HG03025 (cell line): ENCODE data around the gene EXOSC1.
A peak's percentile ranks its signal among the peaks of the same experiment; 100 is the strongest.
"Not testable (repeated sequence)": the region's sequence is repeated elsewhere in the genome, so short reads cannot be mapped to it uniquely, and the experiment has no call there.

ENCODE experiments used
- ATAC-seq: cut with Tn5 transposase; IDR thresholded peaks from one replicate; pipeline ENCODE4 v1.9.1; 2021; ENCODE audit warnings: mild to moderate bottlenecking, moderate library complexity; ENCODE audit not compliant: unreplicated experiment, low FRiP score

EXOSC1 gene

DNA sequence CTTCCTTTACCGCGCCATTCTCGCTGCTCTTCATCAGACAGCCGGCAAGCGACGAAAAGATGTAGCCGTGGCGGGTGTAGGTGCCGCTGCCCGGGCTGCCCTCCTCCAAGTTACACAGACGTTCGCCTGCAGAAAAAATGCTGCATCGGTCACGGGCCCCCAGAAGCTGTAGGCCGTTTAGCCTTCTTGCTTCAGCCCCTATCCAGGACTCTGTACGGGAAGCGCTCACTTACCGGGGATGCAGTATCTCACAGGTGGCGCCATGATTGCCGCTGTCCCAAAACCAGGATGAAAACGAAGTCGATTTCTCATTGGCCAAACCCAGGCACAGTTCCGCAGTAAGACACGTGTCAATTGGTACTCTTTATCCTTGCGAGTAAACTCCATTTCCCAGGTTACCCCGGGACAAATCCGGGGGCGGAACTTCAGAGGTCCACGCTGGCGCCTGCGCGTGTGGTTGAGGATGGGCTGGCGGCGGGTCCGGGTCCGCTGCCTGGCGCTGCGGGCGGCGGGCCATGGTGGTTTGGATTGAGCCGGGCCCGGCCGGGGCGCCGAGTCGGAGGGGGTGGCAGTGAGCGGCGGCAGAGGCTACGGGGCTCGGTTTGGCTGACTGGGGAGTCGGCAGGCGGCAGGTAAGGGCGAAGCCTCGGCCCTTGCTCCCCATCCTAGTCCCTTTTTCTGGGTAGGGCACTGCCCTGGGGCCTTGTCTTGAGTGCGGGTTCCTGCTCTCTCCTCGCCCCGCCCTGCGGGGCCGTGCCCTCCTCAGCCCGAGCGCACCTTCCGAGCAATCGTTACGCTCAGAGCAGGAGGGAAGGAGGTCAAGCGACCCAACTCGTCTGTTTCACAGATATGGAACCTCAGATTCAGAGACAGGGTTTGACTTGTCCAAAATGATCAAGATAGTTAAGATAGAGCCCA lies at the start of gene EXOSC1, which contains the start of gene ZDHHC16:
TSS of gene EXOSC1 (minus strand) at position 285 of the 918 bp plus-strand sequence. CDS start at position 264, 21 bp downstream.
TSS of gene ZDHHC16 (plus strand) at position 454 of the 918 bp plus-strand sequence. CDS start 5,501 bp downstream, outside the sequence.
- peak; percentile 93 for ATAC-seq

GRCh38 chr10:97494863-97495506 lies 49.2 kb upstream of the EXOSC1 start:
- ATAC-seq = no peak

GRCh38 chr10:97494151-97494550 lies 48.3 kb upstream of the EXOSC1 start:
- ATAC-seq = no peak

GRCh38 chr10:97490592-97490991 lies 44.8 kb upstream of the EXOSC1 start:
- no peak for ATAC-seq

DNA sequence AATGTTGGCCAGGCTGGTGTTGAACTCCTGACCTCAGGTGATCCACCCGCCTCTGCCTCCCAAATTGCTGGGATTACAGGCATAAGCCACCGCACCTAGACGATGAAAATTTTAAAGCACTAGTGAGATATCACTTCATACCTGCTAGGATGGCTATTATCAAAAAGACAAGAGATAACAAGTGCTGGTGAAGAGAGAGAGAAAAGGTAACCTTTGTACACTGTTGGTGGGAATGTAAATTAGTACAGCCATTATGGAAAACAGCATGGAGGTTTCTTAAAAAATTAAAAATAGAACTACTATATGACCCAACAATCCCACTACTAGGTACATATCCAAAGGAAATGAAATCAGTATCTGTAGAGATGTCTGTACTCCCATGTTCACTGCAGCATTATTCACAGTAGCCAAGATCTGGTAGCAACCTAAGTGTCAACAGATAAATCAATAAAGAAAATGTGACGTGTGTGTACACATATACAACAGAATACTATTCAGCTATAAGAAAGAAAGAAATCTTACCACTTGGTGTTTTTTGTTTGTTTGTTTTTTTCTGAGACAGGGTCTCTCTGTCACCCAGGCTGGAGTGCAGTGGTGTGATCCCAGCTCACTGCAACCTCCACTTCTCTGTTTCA lies 40.0 kb upstream of the EXOSC1 start:
- ATAC-seq = no peak

DNA sequence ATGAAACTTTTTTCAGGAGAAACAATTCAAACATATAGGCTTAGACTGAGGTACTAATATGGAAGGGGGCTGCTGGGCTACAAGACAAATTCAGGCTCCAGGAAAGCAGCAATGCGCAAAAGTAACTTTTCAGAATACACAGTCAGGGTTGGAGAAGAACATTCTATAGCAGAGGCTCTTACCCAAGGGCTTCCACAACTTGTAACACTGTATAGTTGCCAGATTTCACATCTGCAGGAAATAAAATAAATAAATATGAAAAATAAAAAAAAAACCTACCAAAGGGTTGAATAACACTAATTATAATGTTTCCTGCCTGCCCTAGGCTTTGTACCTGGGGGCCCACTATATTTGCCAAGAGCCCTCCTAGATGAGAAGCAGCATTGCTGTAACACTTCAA lies 38.1 kb upstream of the EXOSC1 start:
- no peak for ATAC-seq

- no peak for ATAC-seq
These were observed 37.7 kb upstream of the EXOSC1 start for GRCh38 chr10:97483506-97483905.

GRCh38 chr10:97482381-97482780 lies 36.6 kb upstream of the EXOSC1 start:
- ATAC-seq = no peak

DNA sequence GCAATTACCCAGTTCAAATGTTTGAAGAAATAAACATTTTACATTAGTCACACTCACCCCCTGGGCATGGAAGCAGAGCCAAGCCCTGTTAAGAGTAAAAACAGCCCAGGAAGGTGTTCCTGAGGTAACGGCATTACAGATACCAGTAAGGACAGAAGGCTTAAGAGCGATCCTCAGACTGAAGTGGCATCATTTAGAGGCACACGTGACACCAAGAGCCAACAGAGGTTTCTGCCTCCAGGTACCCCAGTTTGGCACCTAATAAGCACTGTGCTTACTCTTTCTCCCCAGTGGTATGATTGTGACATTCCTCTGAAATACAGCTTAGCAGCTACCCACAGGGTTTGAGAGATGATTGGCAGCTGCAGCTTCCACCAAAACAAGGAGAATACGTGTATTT lies 35.3 kb upstream of the EXOSC1 start:
- ATAC-seq = no peak

DNA sequence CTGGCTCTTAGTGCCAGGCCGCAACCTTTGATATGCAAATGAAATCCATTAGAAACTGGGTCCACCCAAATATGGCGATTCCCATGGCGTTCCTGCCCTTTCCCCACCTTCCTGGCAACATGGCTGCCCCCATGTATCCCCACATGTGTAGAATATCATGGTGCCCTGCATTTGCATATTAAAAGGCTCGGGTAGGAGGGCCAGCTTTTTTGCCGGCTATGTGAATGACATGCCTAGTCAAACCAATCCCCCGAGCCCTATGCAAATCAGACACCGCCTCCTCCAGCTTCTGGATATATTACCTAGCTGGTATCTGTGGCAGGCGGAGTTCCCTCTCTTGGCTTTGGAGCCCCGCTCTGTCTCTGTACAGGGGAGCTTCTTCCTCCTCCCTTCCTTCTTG lies 34.1 kb upstream of the EXOSC1 start:
- ATAC-seq = no peak

DNA sequence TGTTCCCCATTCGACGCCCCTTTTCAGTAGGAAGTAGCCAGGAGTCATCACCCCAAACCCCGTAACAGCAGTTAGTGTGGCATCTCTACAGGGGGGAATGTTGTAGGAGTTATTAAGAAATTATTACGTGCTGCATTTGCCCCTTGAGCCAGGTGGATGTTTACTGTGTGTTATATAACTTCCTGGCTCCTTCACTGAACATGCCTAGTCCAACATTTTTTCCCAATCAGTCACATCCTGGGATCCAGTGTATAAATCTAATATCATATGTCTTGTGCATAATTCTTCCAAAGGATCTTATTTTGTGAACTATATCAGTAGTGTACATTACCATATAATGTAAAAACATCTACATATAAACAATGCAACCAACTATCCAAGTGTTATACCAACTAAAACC lies 33.6 kb upstream of the EXOSC1 start:
- not testable (repeated sequence) for ATAC-seq

DNA sequence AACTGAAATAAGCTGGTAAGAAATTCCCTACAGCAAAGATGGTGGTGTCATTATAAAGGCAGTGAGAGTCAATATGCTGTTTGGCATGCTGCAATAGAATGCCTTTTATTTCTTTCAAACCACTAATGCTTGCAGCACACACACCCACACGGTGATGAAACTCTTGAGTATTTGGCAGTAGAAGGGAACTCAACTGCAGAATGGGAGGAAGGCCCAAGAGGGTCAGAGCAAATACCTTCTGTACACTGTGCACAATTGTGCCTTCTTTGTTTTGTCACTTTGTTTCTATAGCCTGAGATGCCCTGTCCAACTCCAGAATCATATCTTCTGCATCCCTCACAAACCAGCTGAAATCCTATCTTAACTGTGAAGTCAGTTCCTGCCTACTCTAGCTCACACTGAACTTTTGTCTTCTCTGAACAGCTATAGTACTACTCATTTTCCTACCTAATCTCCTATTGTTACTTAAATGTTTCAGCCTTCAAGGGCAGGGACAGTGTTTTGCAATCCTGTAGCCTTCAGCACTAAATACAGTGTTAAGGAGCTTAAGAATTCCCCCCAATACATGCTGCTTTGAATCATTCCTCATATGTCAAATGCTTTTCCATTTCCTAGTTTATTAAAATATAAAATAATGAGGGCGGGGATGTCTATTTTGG lies 30.3 kb upstream of the EXOSC1 start:
- no peak for ATAC-seq

DNA sequence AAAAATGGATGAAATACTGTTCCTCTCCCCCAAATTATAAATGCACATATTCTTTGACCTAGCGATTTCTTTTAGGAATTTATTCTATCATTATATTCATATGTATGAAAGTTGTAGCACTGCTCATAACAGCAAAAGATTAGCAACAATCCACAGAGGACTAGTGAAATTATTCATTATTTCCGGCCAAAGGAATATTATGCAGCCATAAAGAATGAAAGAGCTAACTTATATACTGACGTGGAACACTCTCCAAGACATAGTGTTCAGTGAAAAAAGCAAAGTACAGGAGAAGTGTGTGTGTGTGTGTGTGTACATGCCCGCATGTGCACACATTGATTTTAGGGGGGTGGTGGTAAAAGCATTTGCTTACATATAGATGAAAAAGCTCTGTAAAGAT lies 29.1 kb upstream of the EXOSC1 start:
- ATAC-seq = no peak

- ATAC-seq = not testable (repeated sequence)
These were observed 23.0 kb upstream of the EXOSC1 start for GRCh38 chr10:97468781-97469180.

DNA sequence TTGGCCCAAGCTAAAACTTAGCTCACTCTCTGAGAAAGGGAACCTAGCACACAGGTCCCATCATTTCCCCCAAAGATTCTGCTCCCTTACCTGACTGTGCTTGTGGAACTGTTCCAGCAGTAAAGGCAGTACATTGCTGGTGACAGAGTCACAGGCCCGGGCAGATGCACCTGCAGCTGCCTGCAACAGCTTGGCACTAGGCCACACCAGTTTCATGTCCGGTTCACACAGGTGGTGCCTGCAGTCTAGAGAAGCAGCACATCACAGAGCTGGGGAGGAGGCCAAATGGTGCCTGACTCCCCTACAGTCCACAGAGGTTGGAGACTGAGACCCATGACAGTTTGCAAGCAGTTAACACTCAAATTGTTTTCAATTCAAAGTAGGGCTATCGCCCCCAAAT lies 22.4 kb upstream of the EXOSC1 start:
- ATAC-seq = no peak

GRCh38 chr10:97466755-97467154 lies 20.9 kb upstream of the EXOSC1 start:
- no peak for ATAC-seq

DNA sequence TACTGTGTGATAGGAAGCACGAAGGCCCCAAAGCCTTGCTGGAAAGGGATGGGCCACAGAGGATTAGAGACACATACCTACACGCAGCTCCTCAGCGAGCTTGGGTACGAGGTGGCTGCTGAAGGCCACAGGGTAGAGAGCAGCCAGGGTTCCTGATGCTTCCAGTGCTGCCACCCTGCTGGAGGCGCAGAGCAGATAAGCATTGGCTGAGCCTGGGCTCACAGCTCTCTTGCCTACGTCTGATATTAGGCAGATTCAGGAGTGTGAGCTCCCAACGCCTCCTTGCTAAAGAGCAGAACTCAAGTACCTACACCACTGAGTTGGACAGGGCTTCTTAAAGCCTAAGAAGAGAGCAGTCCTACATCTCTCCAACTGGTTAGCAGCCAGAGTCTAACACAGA lies 20.2 kb upstream of the EXOSC1 start:
- no peak for ATAC-seq

DNA sequence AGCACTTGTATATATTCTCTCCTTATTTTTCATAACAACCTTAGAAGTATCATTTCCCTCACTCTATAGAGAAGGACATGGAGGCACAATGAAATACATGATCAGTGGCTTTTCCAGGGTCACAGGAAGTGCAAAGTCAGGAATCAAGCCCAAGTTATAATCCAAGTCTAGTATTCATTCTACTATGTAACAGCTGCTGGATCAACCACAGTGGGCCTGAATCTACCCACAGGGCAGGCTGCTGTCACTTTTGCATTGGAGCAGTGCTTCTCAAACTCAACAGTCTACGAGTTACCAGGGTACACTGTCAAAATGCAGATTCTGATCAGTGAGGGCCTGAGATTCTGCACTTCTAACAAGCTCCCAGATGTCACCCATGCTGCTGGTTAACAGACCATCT lies 18.4 kb upstream of the EXOSC1 start:
- ATAC-seq = no peak

DNA sequence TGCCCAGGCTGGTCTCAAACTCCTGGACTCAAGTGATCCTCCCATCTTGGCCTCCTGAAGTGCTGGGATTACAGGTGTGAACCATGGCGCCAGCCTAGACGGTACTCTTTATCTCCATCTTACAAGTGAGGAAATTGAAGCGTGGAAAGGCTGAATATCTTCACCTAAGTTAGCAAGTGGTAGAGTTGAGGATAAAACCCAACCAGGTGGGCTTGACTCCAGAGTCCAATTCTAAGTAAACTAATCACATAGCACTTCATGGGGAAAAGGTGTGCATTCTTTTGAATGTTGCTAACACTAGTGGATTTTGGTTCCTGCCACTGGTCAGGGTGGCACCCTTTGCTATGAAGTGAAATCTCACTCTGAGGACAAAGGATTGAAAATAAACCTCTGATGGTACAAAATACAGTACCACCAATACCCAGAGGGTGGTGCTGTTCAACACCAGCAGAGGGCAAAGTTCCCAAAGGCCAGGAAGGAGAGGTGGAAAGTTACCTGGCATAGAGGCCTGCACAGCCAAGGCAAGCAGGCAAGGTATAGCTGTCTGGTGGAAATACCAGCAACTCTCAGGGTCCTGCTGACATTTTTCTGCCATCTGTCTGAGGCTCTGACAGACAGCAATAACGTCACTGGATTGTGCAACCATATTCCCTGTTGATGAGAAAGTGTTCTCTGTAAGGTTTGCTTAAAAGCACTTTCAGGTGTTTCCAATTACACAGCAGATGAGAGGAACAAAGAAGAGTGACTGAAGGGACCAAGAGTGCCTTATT lies 17.7 kb upstream of the EXOSC1 start:
- no peak for ATAC-seq

GRCh38 chr10:97462309-97462708 lies 16.5 kb upstream of the EXOSC1 start:
- ATAC-seq = no peak
